Stimulated activated CD8-positive, alpha-beta memory T cell treated with anti-CD3 and anti-CD28 coated beads, Interleukin-12 subunit alpha, Interleukin-12 subunit beta, amount 100 ng/mL, for 4 hours (primary cell): Measurements from ENCODE around the gene C2orf74.
"Not testable (repeated sequence)": the region's sequence is repeated elsewhere in the genome, so short reads cannot be mapped to it uniquely, and the experiment has no call there.

Source experiments
- DNase-seq: peaks from one replicate; pipeline ENCODE4 v3.0.0-alpha.2; 2020; ENCODE audit warnings: low read depth

The C2orf74 gene

DNA sequence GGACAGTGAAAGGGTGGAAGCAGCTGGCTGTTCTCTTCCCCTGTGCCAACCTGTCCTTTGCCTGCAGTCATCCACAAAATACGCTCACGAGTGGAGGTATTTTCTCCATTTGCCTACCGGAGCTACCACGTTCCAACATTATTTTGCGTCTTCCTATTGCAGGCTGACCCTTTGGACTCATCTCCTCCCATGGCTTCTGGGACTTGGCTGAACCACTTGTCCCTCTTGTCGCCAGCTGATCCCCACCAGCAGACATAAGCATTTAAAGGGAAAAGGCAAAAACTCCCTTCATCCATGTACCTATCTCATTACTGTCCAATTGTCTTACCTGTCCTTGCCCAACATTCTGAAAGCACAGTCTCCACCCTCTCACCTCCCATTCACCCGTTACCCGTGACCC lies 13.0 kb downstream of the C2orf74 start:
- no peak for DNase-seq

DNA sequence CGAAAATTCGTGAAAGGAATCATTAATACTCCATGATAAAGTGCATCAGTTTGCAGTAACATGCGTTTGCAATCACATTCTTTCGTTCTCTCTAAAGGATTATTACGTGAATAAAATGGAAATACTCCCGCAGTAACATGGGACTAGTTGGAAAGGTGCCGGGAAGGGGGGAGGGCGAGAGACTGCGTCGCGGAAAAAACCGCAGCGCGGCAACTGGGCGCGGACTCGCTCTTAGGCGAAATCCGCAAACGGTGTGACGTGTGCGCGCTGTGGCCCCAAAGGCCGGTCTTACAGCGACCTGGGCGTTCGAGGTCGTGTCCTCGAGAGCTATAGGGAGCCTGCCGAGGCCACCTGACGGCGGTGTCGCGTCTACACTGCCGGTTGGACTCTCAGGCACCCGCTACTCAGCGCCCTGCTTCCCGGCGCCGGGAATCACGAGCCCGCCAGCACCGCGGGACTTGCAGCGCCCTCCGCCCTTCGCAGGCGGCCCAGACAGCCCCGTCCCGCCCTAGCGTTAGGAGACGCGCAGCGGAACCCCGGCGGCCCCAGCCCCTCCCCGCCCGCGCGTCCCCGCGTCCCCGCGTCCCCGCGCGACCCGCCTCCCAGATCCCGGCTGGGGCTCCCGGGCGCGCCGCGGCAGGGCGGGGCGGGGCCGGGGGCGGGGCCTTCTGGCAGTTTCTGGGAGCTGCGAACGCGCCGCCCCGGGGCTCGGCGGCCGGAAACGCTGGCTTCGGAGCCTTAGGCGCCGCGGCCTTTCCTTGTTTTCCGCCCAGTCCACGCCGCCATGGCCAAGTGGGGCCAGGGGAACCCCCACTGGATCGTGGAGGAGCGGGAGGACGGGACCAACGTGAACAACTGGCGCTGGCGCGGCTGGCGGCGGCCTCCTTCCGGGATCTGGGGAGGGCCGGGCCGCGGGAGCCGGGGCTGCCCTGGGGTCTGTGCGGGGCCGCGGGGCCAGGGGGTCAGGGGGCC lies 15.1 kb downstream of the C2orf74 start:
- DNase-seq = peak; percentile 91

DNA sequence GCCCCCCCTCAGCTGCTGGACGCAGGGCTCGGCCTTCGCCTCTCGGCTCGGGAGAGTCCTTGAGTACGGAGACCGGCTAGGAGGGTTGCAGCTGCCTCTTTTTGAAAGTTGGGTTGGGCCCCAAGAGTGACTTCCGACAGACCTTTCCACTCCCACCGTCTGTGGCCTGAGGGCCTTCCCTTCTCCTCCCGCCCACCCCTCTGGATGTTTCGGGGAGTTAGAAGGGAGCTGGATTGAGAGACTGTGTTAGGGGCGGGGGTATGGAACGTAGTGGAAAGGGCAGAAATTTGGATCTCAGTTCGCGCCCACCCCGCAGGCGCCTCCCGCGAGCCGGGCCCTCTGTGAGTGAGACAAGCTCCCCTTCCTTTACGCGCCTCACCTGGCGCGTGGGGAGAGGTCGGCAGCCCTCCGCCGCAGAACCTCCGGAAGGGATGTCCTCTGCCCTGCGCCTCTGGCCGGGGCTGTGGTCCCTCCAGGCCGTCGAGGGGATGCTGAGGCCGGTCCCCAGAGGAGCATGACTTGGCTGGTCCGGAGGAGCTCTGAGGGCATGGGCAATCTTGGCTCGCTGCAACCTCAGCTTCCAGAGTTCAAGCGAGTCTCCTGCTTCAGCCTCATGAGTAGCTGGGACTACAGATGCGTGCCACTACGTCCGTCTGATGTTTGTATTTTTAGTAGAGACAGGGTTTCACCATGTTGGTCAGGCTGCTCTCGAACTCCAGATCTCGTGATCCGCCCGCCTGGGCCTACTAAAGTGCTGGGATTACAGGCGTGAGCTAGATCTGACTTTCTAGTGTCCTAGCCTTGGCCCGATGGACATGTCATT lies 15.9 kb downstream of the C2orf74 start:
- peak; percentile 19 for DNase-seq

DNA sequence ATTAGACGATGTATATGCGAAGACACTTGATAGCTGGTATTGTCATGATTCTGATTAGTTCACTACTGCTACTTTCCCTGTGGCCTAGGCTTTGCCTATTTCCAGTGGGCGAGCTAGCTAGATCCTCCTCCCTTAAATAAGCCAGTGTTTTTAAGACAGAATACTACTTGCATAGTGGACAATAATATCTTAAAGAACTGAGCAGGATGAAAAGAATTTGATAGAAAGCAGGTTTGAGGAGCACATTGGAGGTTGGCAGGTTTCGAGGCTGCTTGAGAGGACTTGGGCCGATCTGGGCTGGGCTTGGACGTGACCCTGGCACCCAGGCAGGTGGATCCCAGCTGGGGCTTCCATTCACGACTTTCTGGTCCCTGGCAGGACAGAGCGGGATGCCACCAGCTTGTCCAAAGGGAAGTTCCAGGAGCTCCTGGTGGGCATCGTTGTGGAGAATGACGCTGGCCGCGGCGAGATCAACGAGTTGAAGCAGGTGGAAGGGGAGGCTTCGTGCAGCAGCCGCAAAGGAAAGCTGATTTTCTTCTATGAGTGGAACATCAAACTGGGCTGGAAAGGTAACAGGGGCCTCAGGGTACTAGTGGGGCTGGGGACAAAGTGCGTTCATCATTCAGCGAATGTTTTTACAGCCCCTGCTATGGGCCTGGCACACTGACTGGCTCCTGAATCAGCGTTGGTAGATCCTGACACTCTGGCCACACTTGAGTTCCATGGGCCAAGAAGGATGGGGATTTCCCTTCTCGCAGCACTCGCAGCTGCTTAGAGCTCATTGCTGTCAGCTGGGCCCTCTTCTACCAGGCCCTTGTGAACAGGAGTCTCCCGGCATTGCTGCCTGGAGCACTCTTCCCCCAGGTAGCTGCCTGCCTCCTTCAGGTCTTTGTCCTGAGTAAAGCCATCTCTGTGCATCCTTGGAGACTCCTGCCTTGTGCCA lies 16.9 kb downstream of the C2orf74 start:
- no peak for DNase-seq

- no peak for DNase-seq
Measured at GRCh38 chr2:61179701-61180639, 18.0 kb downstream of the C2orf74 start.

- DNase-seq = no peak
Measured at GRCh38 chr2:61180686-61181085, 18.7 kb downstream of the C2orf74 start.

- no peak for DNase-seq
Measured at GRCh38 chr2:61181382-61182058, 19.5 kb downstream of the C2orf74 start.

DNA sequence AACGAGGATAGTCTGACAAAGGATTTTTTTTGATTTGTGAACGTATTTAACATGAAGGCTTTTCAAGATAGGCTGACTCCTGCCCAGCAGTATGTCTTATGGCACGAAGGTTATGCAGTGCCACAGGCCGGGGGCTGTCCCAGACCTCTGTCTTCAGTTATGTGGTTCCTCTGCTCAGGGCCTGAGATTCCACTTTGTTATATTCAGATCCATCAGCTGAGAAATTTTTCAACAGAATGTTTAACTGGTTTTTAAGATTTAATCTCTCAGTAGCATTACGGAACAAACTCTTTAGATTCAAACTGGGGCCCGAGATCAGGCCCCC lies 20.0 kb downstream of the C2orf74 start:
- DNase-seq = no peak

DNA sequence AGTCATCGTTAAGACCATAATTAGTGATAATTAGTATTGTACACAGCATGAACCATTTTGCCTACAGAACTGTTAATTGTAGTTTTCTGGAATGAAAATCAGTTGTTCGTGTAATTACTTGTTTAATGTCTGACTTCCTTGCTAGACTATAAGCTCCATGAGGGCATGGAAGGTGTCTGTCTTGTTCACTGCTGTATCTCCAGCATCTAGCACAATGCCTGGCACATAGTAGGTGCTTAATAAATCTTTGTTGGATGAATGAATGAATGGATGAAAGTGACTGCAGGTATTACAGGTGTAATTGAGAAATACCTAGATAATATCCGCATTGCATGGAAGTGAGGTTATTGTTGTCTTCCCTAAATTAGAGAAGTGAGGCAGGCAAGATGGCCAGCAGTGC lies 21.8 kb downstream of the C2orf74 start:
- DNase-seq = no peak

- DNase-seq = no peak
Measured at GRCh38 chr2:61184263-61184662, 22.3 kb downstream of the C2orf74 start.

GRCh38 chr2:61185231-61185728 lies 23.3 kb downstream of the C2orf74 start:
- DNase-seq = no peak

DNA sequence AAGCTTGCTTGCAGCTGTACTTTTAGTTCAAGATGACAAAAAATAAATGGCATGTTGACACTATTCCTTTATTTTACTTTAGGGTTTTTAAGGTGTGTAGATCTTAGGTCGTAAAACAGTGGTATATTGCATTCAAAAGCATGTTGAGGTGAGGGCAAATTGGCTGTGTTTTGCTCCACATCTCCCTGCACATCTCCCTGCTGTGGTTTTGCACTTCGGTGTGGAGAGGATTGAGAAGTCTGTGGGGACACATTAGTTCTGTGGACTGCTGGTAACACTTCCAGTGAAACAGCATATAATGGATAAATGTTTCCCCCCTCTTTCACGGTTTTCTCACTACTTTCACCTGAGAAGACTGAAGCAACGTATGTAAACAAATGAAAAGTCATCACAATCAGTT lies 25.1 kb downstream of the C2orf74 start:
- no peak for DNase-seq

DNA sequence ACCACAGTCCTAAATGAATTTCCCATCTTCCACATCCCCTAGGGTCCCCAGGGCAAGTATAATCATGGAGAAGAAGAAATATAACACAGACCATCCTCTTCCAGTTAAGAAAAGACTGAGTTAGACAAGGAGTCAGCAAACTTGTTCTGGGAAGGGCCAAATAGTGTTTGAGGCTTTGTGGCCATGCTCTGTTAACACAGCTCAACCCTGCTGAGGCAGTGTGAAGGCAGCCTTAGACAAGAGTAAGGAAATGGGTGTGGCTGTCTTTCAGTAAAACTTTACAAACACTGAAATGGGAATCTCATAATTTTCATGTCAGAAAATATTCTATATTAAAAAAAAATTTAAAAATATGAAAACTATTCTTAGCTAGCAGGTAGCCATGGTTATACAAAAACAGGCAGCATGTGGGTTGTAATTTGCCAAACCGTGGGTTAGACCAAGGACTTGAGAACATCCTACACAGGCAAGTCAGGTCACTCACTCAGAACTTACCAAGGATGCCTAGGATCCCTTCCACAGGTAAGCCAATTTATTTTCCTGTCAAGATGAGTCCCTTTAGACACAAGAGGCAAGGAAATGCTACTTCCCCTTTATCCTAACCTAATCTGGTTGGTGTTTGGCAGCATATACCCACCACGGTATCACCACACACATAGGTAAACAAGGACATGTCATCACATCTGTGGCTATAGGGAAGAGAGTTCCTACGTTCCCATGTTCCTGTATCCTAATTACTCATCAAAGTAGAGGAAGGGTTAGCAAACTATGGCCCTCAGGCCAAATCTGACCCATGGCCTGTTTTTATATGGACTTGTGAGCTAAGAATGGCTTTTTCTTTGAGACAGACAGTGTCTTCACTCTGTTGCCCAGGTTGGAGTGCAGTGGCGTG lies 31.9 kb downstream of the C2orf74 start:
- no peak for DNase-seq

- DNase-seq = not testable (repeated sequence)
Measured at GRCh38 chr2:61194646-61195045, 32.7 kb downstream of the C2orf74 start.

DNA sequence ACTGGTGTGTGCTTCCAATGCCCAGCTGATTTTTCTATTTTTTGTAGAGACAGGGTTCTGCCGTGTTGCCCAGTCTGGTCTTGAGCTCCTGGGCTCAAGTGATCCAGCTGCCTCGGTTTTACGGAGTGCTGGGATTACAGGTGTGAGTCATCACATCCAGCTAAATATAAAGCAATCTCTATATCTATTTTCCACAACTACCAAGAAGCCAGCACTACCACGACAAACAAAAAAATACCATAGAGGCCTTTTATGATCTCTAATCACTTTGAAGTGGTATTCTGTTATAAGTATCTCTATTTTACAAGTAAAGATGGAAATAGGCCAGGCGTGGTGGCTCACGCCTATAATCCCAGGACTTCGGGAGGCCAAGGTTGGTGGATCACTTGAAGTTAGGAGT lies 34.7 kb downstream of the C2orf74 start:
- no peak for DNase-seq

- no peak for DNase-seq
Measured at GRCh38 chr2:61205132-61205531, 43.1 kb downstream of the C2orf74 start.

DNA sequence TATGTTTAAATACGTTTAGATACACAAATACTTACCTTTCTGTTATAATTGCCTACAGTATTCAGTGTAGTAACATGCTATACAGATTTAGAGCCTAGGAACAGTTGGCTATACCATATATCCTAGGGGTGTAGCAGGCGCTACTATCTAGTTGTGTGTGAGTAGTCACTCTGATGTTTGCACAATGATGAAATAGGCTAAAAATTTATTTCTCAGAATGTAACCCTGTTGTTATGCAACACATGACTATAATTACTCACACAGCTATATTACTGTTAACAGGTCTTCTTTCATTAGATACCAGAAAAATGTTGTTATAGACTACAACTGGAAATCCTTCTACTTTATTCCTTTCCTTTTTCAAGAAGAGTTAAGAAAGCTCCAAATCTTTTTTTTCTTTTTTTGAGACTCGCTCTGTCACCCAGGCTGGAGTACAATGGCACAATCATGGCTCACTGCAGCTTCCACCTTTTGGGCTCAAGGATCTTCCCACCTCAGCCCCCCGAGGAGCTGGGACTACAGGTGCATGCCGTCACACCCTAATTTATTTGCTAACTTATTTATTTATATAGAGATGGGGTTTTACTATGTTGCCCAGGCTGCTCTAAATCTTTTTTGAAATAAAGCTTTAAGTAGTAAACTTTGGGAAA lies 48.5 kb downstream of the C2orf74 start:
- DNase-seq = no peak

DNA sequence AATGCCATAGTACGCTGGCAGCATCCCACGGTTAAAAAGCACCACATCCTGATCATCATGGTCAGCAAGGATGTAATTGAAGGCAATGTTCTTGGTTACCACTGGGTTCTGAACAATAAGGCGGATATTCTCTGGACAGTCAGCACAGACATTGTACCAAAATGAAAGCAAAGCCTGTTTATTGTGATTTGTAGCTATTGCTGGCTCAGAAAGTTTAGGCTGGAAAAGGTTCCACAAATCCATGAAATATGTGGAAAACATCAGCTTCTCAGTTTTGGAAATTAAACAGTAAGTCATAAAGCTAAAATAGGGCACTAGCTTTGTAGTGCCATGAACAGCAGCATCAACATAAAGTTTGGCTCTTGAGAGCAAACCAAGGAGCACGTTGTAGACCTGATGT lies 52.2 kb downstream of the C2orf74 start:
- no peak for DNase-seq
